Ascending aorta (tissue), 2 donors: ENCODE measurements around the gene PCDHB6. TPM values are rescaled to one million over a fixed set of nuclear protein-coding genes. Genes with fewer than 3 reads are reported as not detected.
"Not testable (repeated sequence)": the region's sequence is repeated elsewhere in the genome, so short reads cannot be mapped to it uniquely, and the experiment has no call there.

ENCODE experiments used
- DNase-seq, 2 donors: peaks; one replicate each; pipeline ENCODE4 v3.0.0-alpha.2; 2019; ENCODE audit warnings: low spot score in 2 of 2
- H3K27ac ChIP-seq, 2 donors: fragments of 200-600 bp; sonication (generic); one replicate each; pipeline ENCODE4 v1.5.1; 2016 to 2017; ENCODE audit warnings: mild to moderate bottlenecking in 1 of 2
- H3K27me3 ChIP-seq: fragments of 200-600 bp; sonication (generic); one replicate; pipeline ENCODE4 v1.5.1; 2017
- H3K36me3 ChIP-seq, 2 donors: fragments of 200-600 bp; sonication (generic); one replicate each; pipeline ENCODE4 v1.5.1; 2016
- H3K4me1 ChIP-seq, 2 donors: fragments of 200-600 bp; sonication (generic); one replicate each; pipeline ENCODE4 v1.5.1; 2016 to 2017; ENCODE audit warnings: mild to moderate bottlenecking in 1 of 2
- H3K4me3 ChIP-seq, 2 donors: fragments of 200-600 bp; sonication (generic); one replicate each; pipeline ENCODE4 v1.5.1; 2016 to 2017; ENCODE audit warnings: mild to moderate bottlenecking in 1 of 2
- H3K9me3 ChIP-seq, 2 donors: fragments of 200-600 bp; sonication (generic); one replicate each; pipeline ENCODE4 v1.5.1; 2016
- intact Hi-C: fragments of 100-400 bp; cut with DNase I; formaldehyde crosslinking; loops from one replicate; pipeline ENCODE4 v1.15.1; 2023
- total RNA-seq: library from RNA; depleted of rRNA; stranded (reverse); fragments of >200 nt; gene quantifications from one replicate; pipeline ENCODE4 v1.1.0, GENCODE V29; 2016
- TF ChIP-seq, protein P1 (sequence below), 3 experiments: fragments of 200-600 bp in 2 of 3; fragments of 450-650 bp in 1 of 3; sonication (generic) in 2 of 3; IDR thresholded peaks; one replicate each; pipeline ENCODE4 v1.5.1; 2016 to 2019; ENCODE audit warnings: antibody characterized with exemption in 3 of 3, mild to moderate bottlenecking in 1 of 3, moderate library complexity in 1 of 3

Gene PCDHB6
- total RNA-seq, 1 donor from 2014 or later = 1.5 TPM

DNA sequence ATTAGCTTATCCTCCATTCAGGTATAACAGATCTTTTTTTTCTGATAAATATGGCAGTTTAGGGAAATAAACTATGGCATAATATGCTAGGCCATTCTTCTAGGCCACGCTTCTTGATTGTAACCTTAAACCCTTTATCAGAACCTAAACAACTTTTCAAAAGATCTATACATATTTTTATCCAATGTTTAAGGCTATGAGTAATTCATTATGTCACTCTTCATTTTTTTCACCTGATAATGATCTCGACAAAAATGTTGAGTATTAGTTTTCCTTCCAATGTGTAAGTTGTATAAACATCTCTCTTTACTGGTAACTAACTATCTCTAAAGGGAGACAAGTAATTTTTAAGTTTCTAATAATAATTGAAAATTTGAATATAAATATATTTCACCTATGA lies 30.6 kb upstream of the PCDHB6 start:
- Histone ChIP-seq H3K27ac (no peak overlapping the region), H3K9me3 (peaks cover 11 to 56% of the 10 kb centered on the region in 2 donors), H3K4me3 (no peak overlapping the region), H3K27me3 (no peaks in the 10 kb centered on the region), H3K4me1 (no peaks in the 10 kb centered on the region), H3K36me3 (no peaks in the 10 kb centered on the region)
- intact Hi-C loops = no loop called here
- no peak for DNase-seq
- TF ChIP-seq, protein P1, sequence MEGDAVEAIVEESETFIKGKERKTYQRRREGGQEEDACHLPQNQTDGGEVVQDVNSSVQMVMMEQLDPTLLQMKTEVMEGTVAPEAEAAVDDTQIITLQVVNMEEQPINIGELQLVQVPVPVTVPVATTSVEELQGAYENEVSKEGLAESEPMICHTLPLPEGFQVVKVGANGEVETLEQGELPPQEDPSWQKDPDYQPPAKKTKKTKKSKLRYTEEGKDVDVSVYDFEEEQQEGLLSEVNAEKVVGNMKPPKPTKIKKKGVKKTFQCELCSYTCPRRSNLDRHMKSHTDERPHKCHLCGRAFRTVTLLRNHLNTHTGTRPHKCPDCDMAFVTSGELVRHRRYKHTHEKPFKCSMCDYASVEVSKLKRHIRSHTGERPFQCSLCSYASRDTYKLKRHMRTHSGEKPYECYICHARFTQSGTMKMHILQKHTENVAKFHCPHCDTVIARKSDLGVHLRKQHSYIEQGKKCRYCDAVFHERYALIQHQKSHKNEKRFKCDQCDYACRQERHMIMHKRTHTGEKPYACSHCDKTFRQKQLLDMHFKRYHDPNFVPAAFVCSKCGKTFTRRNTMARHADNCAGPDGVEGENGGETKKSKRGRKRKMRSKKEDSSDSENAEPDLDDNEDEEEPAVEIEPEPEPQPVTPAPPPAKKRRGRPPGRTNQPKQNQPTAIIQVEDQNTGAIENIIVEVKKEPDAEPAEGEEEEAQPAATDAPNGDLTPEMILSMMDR (IDR thresholded peaks at IDR 0.05) = no peak

DNA sequence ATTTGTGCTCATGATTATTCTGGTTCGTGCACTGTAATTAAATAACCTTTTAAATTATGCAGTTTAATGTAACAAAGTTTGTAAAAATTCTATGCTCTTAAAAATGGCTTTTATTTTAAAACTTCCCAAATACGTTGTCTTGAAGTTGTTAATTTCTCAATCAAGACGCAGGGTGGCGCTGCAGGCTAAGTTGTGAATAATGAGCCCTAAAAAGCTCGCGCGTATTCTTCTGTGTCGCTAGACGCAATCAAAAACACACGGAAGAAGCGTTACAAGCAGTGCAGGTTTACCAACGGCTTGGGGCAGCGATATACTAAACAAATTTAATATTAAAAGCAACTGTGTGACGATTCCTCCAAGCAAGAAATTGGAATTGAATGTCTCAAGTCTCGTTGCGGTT lies 28.3 kb upstream of the PCDHB6 start, which contains the start of gene PCDHB4:
Gene PCDHB4, plus strand, starts transcription at position 256 of the 400 bp plus-strand sequence. CDS start 181 bp downstream, outside the sequence.
- Histone ChIP-seq H3K27ac (no peak within 1 kb of the TSS), H3K36me3 (no peaks in the 10 kb centered on the region), H3K9me3 (peaks cover 11 to 61% of the 10 kb centered on the region in 2 donors), H3K4me1 (no peaks in the 10 kb centered on the region), H3K27me3 (no peaks in the 10 kb centered on the region), H3K4me3 (peak within 1 kb of the TSS in 1 of 2 donors; percentile 55)
- intact Hi-C loops = no loop called here
- no peak for DNase-seq
- TF ChIP-seq, protein P1 (IDR thresholded peaks at IDR 0.05) = peak in 1 of 3 experiments; percentile 17

DNA sequence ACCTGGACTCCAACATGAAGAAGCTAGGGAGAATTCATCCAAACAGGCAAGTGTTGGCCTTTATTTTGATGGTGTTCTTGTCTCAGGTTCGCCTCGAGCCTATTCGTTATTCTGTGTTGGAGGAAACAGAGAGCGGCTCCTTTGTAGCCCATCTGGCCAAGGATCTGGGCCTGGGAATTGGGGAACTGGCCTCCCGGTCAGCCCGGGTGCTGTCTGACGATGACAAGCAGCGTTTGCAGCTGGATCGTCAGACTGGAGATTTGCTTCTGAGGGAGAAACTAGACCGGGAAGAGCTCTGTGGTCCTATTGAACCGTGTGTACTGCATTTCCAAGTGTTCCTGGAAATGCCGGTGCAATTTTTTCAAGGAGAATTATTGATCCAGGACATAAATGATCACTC lies 27.9 kb upstream of the PCDHB6 start:
- no peak overlapping the region for H3K27ac ChIP-seq
- intact Hi-C loops = no loop called here

DNA sequence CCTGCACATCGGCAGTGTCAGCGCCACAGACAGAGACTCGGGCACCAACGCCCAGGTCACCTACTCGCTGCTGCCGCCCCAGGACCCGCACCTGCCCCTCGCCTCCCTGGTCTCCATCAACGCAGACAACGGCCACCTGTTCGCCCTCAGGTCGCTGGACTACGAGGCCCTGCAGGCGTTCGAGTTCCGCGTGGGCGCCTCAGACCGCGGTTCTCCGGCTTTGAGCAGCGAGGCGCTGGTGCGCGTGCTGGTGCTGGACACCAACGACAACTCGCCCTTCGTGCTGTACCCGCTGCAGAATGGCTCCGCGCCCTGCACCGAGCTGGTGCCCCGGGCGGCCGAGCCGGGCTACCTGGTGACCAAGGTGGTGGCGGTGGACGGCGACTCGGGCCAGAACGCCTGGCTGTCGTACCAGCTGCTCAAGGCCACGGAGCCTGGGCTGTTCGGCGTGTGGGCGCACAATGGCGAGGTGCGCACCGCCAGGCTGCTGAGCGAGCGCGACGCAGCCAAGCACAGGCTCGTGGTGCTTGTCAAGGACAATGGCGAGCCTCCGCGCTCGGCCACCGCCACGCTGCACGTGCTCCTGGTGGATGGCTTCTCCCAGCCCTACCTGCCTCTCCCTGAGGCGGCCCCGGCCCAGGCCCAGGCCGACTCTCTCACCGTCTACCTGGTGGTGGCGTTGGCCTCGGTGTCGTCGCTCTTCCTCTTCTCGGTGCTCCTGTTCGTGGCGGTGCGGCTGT lies 26.3 kb upstream of the PCDHB6 start:
- H3K36me3 ChIP-seq, H3K27ac ChIP-seq, DNase-seq, H3K4me1 ChIP-seq, intact Hi-C loops, H3K27me3 ChIP-seq: not testable (repeated sequence)
- peak overlapping the region in 1 of 2 donors; percentile 6 for H3K4me3 ChIP-seq
- H3K9me3 ChIP-seq = peaks cover 16 to 67% of the 10 kb centered on the region in 2 donors

More for the DNA sequence above, 27.9 kb upstream of the PCDHB6 start:
- Histone ChIP-seq H3K36me3 (no peaks in the 10 kb centered on the region), H3K9me3 (peaks cover 11 to 61% of the 10 kb centered on the region in 2 donors), H3K4me1 (no peaks in the 10 kb centered on the region), H3K27me3 (no peaks in the 10 kb centered on the region), H3K4me3 (peak overlapping the region in 1 of 2 donors; percentile 55)
- DNase-seq = no peak
- TF ChIP-seq, protein P1 (IDR thresholded peaks at IDR 0.05) = no peak

DNA sequence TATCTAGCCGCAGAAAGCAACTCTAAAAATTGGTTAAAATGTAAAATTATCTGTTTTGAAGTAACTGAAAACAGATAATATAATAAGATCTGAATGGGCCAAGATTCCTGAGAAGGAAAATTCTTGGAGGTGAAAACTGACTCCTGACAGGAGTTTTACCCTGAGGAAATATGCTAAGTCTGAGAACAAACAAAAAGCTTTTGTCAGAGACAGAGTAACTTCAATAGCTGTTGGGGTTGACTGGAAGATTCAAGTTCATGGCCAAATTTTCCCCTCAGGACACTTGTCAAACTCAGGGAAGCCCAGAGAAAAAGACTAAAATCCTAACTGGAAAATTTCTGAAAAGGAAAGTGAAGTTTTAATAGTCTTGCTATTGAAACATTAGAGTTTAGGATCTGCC lies 22.6 kb upstream of the PCDHB6 start:
- Histone ChIP-seq H3K4me1 (no peaks in the 10 kb centered on the region), H3K36me3 (no peaks in the 10 kb centered on the region), H3K27ac (no peak overlapping the region), H3K4me3 (no peak overlapping the region), H3K9me3 (peaks cover 12 to 73% of the 10 kb centered on the region in 2 donors), H3K27me3 (no peaks in the 10 kb centered on the region)
- TF ChIP-seq, protein P1 (IDR thresholded peaks at IDR 0.05) = no peak
- intact Hi-C loops = no loop called here
- DNase-seq = no peak

DNA sequence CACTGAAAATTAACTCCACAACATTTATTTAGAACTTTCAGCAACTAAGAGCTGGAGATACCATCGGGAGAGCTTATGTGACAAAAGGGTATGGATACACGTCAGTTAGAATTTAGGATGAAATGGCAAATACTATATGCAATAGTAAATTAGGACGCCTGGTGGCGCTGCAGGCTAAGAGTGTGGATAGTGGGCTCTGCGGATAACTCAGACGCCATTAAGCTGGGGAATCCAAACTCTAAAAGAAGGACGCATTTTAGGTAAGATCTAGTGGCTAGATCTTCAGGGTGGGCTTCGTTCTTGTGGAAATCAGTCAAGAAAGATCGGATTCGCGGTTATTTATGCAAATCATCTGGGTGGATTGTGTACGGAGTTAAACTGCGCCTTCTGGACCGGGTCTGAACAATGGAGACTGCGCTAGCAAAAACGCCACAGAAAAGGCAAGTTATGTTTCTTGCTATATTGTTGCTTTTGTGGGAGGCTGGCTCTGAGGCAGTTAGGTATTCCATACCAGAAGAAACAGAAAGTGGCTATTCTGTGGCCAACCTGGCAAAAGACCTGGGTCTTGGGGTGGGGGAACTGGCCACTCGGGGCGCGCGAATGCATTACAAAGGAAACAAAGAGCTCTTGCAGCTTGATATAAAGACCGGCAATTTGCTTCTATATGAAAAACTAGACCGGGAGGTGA lies 14.7 kb upstream of the PCDHB6 start, which contains the start of gene PCDHB5:
Gene PCDHB5, plus strand, starts transcription at position 177 of the 688 bp plus-strand sequence. Its CDS starts 229 bp downstream, at position 406.
- no peak for DNase-seq
- H3K4me3 ChIP-seq = peak within 1 kb of the TSS; percentile 31 to 53
- H3K36me3 ChIP-seq = no peaks in the 10 kb centered on the region
- H3K27me3 ChIP-seq = no peaks in the 10 kb centered on the region
- intact Hi-C loops = no loop called here
- no peak within 1 kb of the TSS for H3K27ac ChIP-seq
- H3K9me3 ChIP-seq = peaks cover 45 to 83% of the 10 kb centered on the region in 2 donors
- TF ChIP-seq, protein P1 (IDR thresholded peaks at IDR 0.05) = peak in 2 of 3 experiments; percentile 16 to 39
- no peaks in the 10 kb centered on the region for H3K4me1 ChIP-seq
